Measurements from ENCODE around the gene NAGPA.

DNA sequence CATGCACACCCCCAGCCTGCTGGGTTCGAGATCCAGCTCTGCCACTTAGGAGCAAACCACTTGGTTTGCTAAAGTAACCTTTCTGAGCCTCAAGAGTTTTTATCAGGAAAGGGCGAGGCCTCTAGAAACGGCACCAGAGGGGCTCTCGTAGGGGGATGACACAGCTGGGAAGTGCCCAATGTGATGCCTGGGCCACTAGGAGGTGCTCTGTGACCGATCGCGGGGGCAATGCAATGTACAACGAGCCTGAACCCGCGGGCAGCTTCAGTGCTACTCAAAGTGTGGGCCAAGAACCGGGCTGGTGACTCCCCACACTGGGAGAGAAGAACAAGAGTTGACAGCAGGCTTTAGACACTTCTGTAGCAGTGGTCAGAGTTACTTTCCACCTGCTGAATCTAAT, 22.6 kb upstream of the NAGPA start:
- TF ChIP-seq RAD21 (IDR thresholded peaks at IDR 0.05; ENCODE audit: low read depth) (peak; percentile 77), EP300 (IDR thresholded peaks at IDR 0.05; ENCODE audit: borderline replicate concordance) (no peak), MAX (IDR thresholded peaks at IDR 0.05) (no peak), CEBPB (IDR thresholded peaks at IDR 0.05) (no peak), TEAD4 (IDR thresholded peaks at IDR 0.05) (no peak), ZBTB7A (IDR thresholded peaks at IDR 0.05; ENCODE audit: low read depth) (no peak), NFIC (IDR thresholded peaks at IDR 0.05) (no peak), TAF1 (IDR thresholded peaks at IDR 0.05; ENCODE audit: low read depth) (no peak)
- TF ChIP-seq, protein P1, sequence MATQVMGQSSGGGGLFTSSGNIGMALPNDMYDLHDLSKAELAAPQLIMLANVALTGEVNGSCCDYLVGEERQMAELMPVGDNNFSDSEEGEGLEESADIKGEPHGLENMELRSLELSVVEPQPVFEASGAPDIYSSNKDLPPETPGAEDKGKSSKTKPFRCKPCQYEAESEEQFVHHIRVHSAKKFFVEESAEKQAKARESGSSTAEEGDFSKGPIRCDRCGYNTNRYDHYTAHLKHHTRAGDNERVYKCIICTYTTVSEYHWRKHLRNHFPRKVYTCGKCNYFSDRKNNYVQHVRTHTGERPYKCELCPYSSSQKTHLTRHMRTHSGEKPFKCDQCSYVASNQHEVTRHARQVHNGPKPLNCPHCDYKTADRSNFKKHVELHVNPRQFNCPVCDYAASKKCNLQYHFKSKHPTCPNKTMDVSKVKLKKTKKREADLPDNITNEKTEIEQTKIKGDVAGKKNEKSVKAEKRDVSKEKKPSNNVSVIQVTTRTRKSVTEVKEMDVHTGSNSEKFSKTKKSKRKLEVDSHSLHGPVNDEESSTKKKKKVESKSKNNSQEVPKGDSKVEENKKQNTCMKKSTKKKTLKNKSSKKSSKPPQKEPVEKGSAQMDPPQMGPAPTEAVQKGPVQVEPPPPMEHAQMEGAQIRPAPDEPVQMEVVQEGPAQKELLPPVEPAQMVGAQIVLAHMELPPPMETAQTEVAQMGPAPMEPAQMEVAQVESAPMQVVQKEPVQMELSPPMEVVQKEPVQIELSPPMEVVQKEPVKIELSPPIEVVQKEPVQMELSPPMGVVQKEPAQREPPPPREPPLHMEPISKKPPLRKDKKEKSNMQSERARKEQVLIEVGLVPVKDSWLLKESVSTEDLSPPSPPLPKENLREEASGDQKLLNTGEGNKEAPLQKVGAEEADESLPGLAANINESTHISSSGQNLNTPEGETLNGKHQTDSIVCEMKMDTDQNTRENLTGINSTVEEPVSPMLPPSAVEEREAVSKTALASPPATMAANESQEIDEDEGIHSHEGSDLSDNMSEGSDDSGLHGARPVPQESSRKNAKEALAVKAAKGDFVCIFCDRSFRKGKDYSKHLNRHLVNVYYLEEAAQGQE (IDR thresholded peaks at IDR 0.05; ENCODE audit: low read depth) = no peak

Measured in Ishikawa (cell line).